Activated B cell treated with CpG ODN at 0.5 μM for 24 hours (primary cell): ENCODE results near the gene VPS13C. TPM values are rescaled to one million over a fixed set of nuclear protein-coding genes. Genes with fewer than 3 reads are reported as not detected.

Experiments
- ATAC-seq: fragments of 200-7000 bp; cut with Tn5 transposase; one replicate; pipeline ENCODE4 v1.10.0; 2021; ENCODE audit warnings: low read depth, mild to moderate bottlenecking, moderate library complexity
- CTCF ChIA-PET: fragments of 350-600 bp; sonication (Branson Sonifier 250); formaldehyde crosslinking; loops from one replicate; lab custom pipeline; 2021; ENCODE audit warnings: antibody characterized with exemption; lab: Charles Lee
- POLR2A ChIA-PET: fragments of 350-600 bp; sonication (Branson Sonifier 250); formaldehyde crosslinking; loops from one replicate; lab custom pipeline; 2021; ENCODE audit warnings: antibody characterized with exemption; lab: Charles Lee
- DNase-seq: peaks from one replicate; pipeline ENCODE4 v3.0.0; 2022
- H3K27ac Mint-ChIP-seq: one replicate; pipeline ENCODE4 v1.8.0; 2020; ENCODE audit warnings: mixed read lengths
- H3K27me3 Mint-ChIP-seq: one replicate; pipeline ENCODE4 v1.8.0; 2021; ENCODE audit warnings: mixed read lengths
- H3K36me3 Mint-ChIP-seq: one replicate; pipeline ENCODE4 v1.8.0; 2021; ENCODE audit warnings: low read depth, mixed read lengths
- H3K4me1 Mint-ChIP-seq: one replicate; pipeline ENCODE4 v1.8.0; 2021; ENCODE audit warnings: mixed read lengths
- H3K4me3 Mint-ChIP-seq: one replicate; pipeline ENCODE4 v1.8.0; 2020; ENCODE audit warnings: mild to moderate bottlenecking, mixed read lengths
- H3K9me3 Mint-ChIP-seq: one replicate; pipeline ENCODE4 v1.8.0; 2020; ENCODE audit warnings: mixed read lengths
- intact Hi-C: fragments of 100-400 bp; cut with micrococcal nuclease; formaldehyde crosslinking; loops from one replicate; pipeline ENCODE4 v1.15.1; 2024
- total RNA-seq: library from RNA; stranded (reverse); gene quantifications from 2 replicates; pipeline ENCODE4 v1.2.3, GENCODE V29; 2022
- TF ChIP-seq, protein P1 (sequence below): fragments of 200-600 bp; IDR thresholded peaks from one replicate; pipeline ENCODE4 v1.8.0; 2022; ENCODE audit warnings: antibody characterized with exemption, mild to moderate bottlenecking

Gene VPS13C
- total RNA-seq, 1 donor from 2014 or later: 172 TPM

DNA sequence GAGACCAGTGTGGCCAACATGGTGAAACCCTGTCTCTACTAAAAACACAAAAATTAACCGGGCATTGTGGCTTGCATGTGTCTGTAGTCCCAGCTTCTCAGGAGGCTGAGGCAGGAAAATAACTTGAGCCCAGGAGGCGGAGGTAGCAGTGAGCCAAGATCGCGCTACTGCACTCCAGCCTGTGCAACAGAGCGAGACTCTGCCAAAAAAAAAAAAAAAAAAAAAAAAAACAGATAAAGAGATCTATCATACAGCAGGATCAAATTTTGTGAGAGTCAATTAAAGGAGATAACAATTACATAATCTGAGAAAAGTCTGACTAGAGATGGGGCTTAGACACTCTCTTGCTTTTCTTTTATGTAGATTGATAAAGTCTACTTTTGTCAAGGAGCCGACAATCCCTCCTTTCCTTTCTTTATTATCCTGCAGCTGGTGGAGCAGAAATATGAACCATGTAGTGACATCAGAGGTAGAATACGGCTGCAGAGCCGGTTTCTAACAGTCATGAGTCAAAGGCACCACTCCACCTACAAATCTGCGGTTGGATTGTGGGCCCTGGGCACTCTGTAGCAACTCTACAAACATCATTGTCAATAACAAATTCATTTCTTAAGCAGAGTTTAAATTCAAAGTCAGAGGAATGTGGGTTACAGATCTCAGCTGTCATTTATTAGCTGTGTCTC lies 15.5 kb upstream of the VPS13C start:
- ChIA-PET CTCF (no interaction called here), POLR2A (no interaction called here)
- TF ChIP-seq, protein P1, sequence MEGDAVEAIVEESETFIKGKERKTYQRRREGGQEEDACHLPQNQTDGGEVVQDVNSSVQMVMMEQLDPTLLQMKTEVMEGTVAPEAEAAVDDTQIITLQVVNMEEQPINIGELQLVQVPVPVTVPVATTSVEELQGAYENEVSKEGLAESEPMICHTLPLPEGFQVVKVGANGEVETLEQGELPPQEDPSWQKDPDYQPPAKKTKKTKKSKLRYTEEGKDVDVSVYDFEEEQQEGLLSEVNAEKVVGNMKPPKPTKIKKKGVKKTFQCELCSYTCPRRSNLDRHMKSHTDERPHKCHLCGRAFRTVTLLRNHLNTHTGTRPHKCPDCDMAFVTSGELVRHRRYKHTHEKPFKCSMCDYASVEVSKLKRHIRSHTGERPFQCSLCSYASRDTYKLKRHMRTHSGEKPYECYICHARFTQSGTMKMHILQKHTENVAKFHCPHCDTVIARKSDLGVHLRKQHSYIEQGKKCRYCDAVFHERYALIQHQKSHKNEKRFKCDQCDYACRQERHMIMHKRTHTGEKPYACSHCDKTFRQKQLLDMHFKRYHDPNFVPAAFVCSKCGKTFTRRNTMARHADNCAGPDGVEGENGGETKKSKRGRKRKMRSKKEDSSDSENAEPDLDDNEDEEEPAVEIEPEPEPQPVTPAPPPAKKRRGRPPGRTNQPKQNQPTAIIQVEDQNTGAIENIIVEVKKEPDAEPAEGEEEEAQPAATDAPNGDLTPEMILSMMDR: no peak
- Mint-ChIP-seq H3K9me3 (no peaks in the 10 kb centered on the region), H3K36me3 (no peaks in the 10 kb centered on the region), H3K27me3 (peaks cover 2% of the 10 kb centered on the region), H3K4me1 (no peaks in the 10 kb centered on the region), H3K4me3 (no peak overlapping the region), H3K27ac (no peak overlapping the region)
- ATAC-seq: no peak
- intact Hi-C loops: no loop called here
- no peak for DNase-seq

DNA sequence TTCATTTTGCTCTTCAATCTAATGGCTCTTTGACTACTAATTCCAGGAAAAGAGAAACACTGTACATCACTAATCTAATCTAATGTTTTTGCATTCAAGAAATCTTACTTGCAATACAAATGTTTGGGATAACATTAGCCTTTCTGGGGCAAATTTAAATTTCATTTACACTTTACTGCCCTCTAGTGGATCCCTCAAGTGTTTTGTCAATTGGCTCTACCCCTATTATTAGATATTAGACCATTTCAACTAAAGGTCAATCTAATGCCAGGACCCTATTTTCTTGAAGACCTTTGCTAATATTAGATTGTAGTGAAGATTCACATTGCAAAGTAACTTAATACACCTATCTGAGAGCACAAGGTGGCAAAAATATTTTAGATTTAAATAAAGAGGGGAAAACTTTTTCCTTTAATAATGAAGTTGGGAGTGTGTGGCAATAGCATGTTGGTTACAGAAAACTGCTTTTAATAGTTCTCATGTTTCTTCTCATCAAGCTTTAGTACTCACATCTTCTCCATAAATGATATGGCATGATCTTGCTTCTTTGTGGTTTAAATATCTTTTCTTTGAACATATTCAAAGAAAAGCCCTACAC lies 11.6 kb upstream of the VPS13C start:
- H3K36me3 Mint-ChIP-seq: no peaks in the 10 kb centered on the region
- ChIA-PET POLR2A (interaction anchor here (0.6 to 1.2 kb wide), 2 partner anchors 11 to 21 kb away, joined by 5 to 6 read pairs; partner anchors contain the start of gene VPS13C), CTCF (interaction anchor here (0.7 to 2.0 kb wide), 4 partner anchors 11 to 204 kb away, joined by 3 to 10 read pairs (median 4); partner anchors contain the start of gene VPS13C)
- H3K27ac Mint-ChIP-seq: no peak overlapping the region
- H3K4me1 Mint-ChIP-seq: peaks cover 12% of the 10 kb centered on the region
- TF ChIP-seq, protein P1: peak; percentile 63
- intact Hi-C loops: loop anchor here (1.0 to 5.0 kb wide), 4 partner anchors 44 to 200 kb away; no protein-coding TSS in a partner anchor
- DNase-seq: no peak
- H3K4me3 Mint-ChIP-seq: no peak overlapping the region
- H3K27me3 Mint-ChIP-seq: peaks cover 12% of the 10 kb centered on the region
- no peaks in the 10 kb centered on the region for H3K9me3 Mint-ChIP-seq
- no peak for ATAC-seq

DNA sequence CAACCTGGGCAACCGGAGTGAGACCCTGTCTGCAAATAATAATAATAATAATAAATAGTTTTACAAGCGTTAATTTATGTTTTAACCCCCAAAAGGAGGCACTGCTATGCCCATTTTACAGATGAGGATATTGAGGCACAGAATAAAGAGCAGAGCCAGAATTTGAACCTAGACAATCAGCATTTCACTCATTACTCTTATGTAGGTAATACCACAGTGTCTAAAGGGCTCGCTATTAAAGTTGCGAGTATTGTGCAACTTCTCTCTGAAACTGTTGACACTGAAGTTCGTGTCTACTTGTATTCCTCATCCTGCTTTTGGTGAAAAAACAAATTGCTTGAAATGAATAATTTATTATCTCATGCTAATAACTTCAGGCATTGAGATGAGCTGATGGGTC lies 9.3 kb upstream of the VPS13C start:
- Mint-ChIP-seq H3K27ac (no peak overlapping the region), H3K36me3 (no peaks in the 10 kb centered on the region), H3K9me3 (no peaks in the 10 kb centered on the region), H3K4me1 (peaks cover 20% of the 10 kb centered on the region), H3K4me3 (no peak overlapping the region), H3K27me3 (peaks cover 18% of the 10 kb centered on the region)
- POLR2A ChIA-PET: interaction anchor here (0.6 kb wide), 1 partner anchor 138 kb away, joined by 3 read pairs; no protein-coding TSS in a partner anchor
- DNase-seq (no peak), ATAC-seq (no peak)
- CTCF ChIA-PET: no interaction called here
- TF ChIP-seq, protein P1: no peak
- intact Hi-C loops: loop anchor here (10.0 kb wide), 2 partner anchors 1485 to 1675 kb away; partner anchors contain the start of gene ANXA2

DNA sequence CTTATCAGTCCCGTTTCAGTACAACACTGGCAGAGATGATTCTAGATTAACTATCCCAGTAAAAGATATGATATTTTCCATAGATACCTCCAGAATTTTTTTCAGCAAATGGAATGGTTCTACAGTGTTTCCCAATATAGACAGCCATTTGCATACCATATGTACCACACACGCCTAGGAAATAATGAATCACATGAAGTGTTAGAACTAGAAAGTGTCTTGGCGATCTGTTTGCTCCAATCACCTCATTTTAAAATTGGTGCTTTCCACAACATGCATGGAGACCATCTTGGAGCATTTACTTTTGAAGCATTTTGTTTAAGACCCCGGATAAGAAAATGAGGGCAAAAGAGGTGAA lies 8.5 kb upstream of the VPS13C start:
- H3K36me3 Mint-ChIP-seq: no peaks in the 10 kb centered on the region
- H3K4me1 Mint-ChIP-seq: peaks cover 20% of the 10 kb centered on the region
- ATAC-seq: no peak
- DNase-seq: no peak
- CTCF ChIA-PET: no interaction called here
- H3K9me3 Mint-ChIP-seq: no peaks in the 10 kb centered on the region
- H3K27me3 Mint-ChIP-seq: peaks cover 18% of the 10 kb centered on the region
- TF ChIP-seq, protein P1: no peak
- H3K4me3 Mint-ChIP-seq: peak overlapping the region; percentile 78
- peak overlapping the region; percentile 25 for H3K27ac Mint-ChIP-seq
- POLR2A ChIA-PET: no interaction called here
- intact Hi-C loops: loop anchor here (1.0 to 10.0 kb wide), 3 partner anchors 8 to 1674 kb away; partner anchors contain the start of genes ANXA2 and VPS13C
